Osteocyte (in vitro differentiated cells): ENCODE measurements around the gene SIGLEC6. TPM values are rescaled to one million over a fixed set of nuclear protein-coding genes. Genes with fewer than 3 reads are reported as not detected.

Source experiments
- DNase-seq: peaks from one replicate; pipeline ENCODE4 v3.0.0; 2021; ENCODE audit warnings: mixed read lengths; ENCODE audit not compliant: unreplicated experiment; ENCODE audit errors: extremely low spot score
- H3K27ac Mint-ChIP-seq: one replicate; pipeline ENCODE4 v1.8.0; 2021; ENCODE audit warnings: mild to moderate bottlenecking, mixed read lengths; ENCODE audit not compliant: unreplicated experiment
- H3K27me3 Mint-ChIP-seq: one replicate; pipeline ENCODE4 v1.8.0; 2021; ENCODE audit warnings: mixed read lengths; ENCODE audit not compliant: unreplicated experiment
- H3K36me3 Mint-ChIP-seq: one replicate; pipeline ENCODE4 v1.8.0; 2021; ENCODE audit warnings: mixed read lengths; ENCODE audit not compliant: unreplicated experiment
- H3K4me1 Mint-ChIP-seq: one replicate; pipeline ENCODE4 v1.8.0; 2021; ENCODE audit warnings: mixed read lengths; ENCODE audit not compliant: unreplicated experiment
- H3K4me3 Mint-ChIP-seq: one replicate; pipeline ENCODE4 v1.8.0; 2021; ENCODE audit warnings: mild to moderate bottlenecking, moderate library complexity, mixed read lengths; ENCODE audit not compliant: unreplicated experiment
- H3K9me3 Mint-ChIP-seq: one replicate; pipeline ENCODE4 v1.8.0; 2021; ENCODE audit warnings: mixed read lengths; ENCODE audit not compliant: unreplicated experiment
- total RNA-seq: library from RNA; stranded (reverse); gene quantifications from 2 replicates; pipeline ENCODE4 v1.2.1, GENCODE V29; 2021
- TF ChIP-seq, protein P1 (sequence below): fragments of 200-600 bp; sonication (generic); IDR thresholded peaks from 2 replicates; pipeline ENCODE4 v1.5.0; 2021; ENCODE audit warnings: antibody characterized with exemption, mild to moderate bottlenecking, moderate library complexity

The SIGLEC6 gene
- total RNA-seq, 1 donor from 2014 or later = not detected

DNA sequence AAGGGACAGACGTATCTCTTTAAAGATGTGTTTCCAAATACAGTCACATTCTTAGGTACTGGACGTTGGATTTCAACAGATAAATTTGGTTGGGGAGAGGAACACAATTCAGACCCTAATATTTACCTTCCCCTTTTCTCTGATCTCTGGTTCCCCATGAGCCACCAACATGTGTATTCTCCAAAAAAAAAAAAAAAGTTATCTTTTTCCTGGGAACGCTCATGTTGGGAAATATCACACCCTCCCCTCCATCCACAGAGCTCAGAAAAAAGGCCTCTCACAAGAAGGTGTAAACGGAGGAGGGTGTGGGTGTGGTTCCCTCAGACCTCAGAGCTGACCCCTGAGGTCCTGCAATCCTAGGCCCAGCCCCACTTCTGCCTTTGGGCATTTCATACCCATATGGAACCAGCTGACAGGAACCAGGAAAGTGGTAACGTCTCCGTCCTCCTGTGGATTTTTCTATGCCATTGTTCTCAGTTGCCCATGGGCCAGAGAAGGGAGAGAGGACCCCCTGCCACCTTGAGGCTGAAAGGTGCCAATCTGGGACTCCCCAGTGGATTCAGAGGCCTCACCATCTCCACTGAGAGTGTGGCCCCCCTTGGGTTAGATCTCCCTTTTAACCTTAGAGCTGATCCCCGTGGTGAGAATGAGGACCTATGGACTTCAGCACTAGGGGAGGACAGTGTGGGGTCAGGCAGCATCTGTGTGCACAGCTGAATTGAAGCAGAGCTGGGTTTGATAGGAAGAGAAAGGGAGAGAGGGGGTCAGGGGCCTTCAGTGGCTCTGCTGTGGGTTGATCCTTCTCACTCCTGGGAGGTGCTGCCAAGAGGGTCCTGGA, 21.4 kb downstream of the SIGLEC6 start:
- TF ChIP-seq, protein P1, sequence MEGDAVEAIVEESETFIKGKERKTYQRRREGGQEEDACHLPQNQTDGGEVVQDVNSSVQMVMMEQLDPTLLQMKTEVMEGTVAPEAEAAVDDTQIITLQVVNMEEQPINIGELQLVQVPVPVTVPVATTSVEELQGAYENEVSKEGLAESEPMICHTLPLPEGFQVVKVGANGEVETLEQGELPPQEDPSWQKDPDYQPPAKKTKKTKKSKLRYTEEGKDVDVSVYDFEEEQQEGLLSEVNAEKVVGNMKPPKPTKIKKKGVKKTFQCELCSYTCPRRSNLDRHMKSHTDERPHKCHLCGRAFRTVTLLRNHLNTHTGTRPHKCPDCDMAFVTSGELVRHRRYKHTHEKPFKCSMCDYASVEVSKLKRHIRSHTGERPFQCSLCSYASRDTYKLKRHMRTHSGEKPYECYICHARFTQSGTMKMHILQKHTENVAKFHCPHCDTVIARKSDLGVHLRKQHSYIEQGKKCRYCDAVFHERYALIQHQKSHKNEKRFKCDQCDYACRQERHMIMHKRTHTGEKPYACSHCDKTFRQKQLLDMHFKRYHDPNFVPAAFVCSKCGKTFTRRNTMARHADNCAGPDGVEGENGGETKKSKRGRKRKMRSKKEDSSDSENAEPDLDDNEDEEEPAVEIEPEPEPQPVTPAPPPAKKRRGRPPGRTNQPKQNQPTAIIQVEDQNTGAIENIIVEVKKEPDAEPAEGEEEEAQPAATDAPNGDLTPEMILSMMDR = no peak
- no peaks in the 10 kb centered on the region for H3K27me3 Mint-ChIP-seq
- H3K36me3 Mint-ChIP-seq = no peaks in the 10 kb centered on the region
- DNase-seq = peak; percentile 65
- H3K9me3 Mint-ChIP-seq = no peaks in the 10 kb centered on the region
- no peaks in the 10 kb centered on the region for H3K4me1 Mint-ChIP-seq
- no peak overlapping the region for H3K27ac Mint-ChIP-seq
- H3K4me3 Mint-ChIP-seq = no peak overlapping the region

DNA sequence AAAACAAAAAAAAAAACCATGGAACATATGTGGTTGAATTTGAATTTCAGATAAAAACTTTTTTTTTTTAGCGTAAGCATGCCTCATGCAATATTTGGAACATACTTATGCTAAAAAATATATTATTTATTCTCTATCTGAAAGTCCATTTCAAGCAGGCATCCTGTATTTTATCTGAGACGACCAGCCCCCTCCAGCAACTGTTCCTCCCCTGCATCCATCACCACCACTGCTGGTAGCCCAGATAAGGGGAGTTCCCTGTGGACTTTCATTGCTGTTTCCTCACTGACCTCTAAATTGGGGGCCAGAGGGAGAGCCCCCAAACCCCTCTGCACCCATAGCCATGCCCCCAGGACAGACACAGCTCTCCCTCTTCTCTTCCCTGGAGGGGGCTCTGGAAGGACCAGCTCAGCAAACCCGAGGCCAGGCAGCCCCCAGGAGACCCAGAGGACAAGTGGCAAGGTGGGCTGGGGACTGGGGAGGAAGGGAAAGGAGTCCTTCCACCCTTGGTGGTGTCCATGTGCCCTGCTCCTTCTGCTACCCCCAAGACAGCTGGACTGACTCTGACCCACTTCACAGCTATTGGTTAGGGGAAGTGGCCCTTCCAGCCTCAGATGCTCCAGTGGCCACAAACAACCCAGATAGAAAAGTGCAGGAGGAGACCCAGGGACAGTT, 23.3 kb downstream of the SIGLEC6 start:
- peak; percentile 69 for DNase-seq
- H3K4me3 Mint-ChIP-seq = no peak overlapping the region
- H3K9me3 Mint-ChIP-seq = peaks cover 6% of the 10 kb centered on the region
- H3K4me1 Mint-ChIP-seq = no peaks in the 10 kb centered on the region
- TF ChIP-seq, protein P1 = no peak
- H3K36me3 Mint-ChIP-seq = no peaks in the 10 kb centered on the region
- H3K27ac Mint-ChIP-seq = no peak overlapping the region
- H3K27me3 Mint-ChIP-seq = no peaks in the 10 kb centered on the region

DNA sequence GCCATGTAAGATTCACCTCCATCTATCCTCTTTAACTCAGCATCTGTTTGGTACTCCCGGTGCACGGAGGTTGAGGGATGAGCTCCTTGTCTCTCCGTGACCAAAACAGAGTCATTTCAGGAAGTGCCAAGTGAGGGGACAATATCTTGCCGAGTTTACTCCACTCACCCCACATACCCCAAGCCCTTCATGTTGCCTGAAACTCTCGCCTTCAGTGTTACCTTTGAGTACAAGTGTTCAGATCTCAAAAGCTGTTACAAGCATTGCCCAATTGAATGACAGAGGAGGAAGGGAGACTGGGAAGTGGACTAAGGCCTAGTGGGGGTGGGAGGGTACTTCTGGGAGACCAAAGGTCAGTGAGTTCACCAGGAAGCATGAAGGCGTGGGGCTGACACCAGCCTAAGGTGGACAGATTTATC, 23.8 kb downstream of the SIGLEC6 start:
- no peak overlapping the region for H3K27ac Mint-ChIP-seq
- H3K4me3 Mint-ChIP-seq = no peak overlapping the region
- no peaks in the 10 kb centered on the region for H3K36me3 Mint-ChIP-seq
- TF ChIP-seq, protein P1 = no peak
- no peaks in the 10 kb centered on the region for H3K4me1 Mint-ChIP-seq
- H3K9me3 Mint-ChIP-seq = peaks cover 12% of the 10 kb centered on the region
- no peaks in the 10 kb centered on the region for H3K27me3 Mint-ChIP-seq
- DNase-seq = peak; percentile 60

DNA sequence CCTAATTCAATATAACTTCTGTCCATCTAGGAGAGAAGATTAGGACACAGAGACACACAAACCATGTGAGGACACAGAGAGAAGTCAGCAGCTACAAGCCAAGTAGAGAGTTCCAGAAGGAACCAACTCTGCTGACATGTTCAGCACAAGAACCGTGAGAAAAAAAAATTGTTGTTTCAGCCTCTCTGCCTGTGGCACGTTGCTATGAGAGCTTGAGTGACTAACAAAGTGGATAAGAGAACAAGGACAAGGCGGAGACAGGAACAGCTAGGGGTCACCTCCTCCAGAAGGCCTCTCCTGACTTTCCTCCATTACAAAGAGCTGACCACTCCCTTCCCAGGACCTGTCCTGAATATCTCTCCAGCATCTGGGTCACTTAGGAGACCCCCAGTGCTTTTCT, 24.3 kb downstream of the SIGLEC6 start:
- no peak overlapping the region for H3K27ac Mint-ChIP-seq

DNA sequence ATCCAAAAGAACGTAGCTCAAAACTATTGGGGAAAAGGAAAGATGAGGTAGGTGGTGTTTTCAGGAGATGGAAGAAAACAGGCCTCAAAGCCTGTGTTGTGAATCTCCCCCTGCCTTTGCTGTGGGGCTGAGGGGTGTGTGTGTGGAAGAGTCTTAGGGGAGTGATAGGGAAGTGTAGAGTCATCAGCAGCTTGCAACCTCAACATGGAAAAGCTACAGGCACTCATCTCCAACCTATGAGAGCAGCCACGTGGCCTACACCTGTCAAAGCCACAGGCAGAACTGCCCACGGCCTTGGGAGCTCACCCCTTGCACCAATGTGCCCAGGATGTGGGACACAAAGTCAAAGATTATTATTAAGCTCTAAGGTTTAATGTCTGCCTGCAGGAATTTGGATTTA, 25.6 kb downstream of the SIGLEC6 start:
- Mint-ChIP-seq H3K27me3 (no peaks in the 10 kb centered on the region), H3K36me3 (no peaks in the 10 kb centered on the region), H3K4me1 (no peaks in the 10 kb centered on the region), H3K27ac (no peak overlapping the region), H3K4me3 (no peak overlapping the region), H3K9me3 (peaks cover 22% of the 10 kb centered on the region)
- TF ChIP-seq, protein P1 = no peak
- DNase-seq = peak; percentile 54

More for the DNA sequence above, 24.3 kb downstream of the SIGLEC6 start:
- H3K27me3 Mint-ChIP-seq = no peaks in the 10 kb centered on the region
- H3K4me1 Mint-ChIP-seq = no peaks in the 10 kb centered on the region
- H3K9me3 Mint-ChIP-seq = peaks cover 16% of the 10 kb centered on the region
- TF ChIP-seq, protein P1 = no peak
- H3K36me3 Mint-ChIP-seq = no peaks in the 10 kb centered on the region
- H3K4me3 Mint-ChIP-seq = no peak overlapping the region
- DNase-seq = peak; percentile 15
